HCT116 (cell line): ENCODE data around the gene MAN1A1. TPM values are rescaled to one million over a fixed set of nuclear protein-coding genes. Genes with fewer than 3 reads are reported as not detected.

Experiments
- ATAC-seq: fragments of 200-7000 bp; cut with Tn5 transposase; 2 replicates; pipeline ENCODE4 v1.9.1; 2020; ENCODE audit warnings: mild to moderate bottlenecking, moderate library complexity
- BruUV-seq: library from RNA; stranded (reverse); fragments of 400-500 nt; replicated peaks from 2 replicates; lab custom pipeline; 2021; lab: Mats Ljungman, UMichigan
- CTCF ChIA-PET: fragments of 300-600 bp; sonication (Branson Sonifier 250); formaldehyde crosslinking; loops from one replicate; lab custom pipeline; 2021; ENCODE audit warnings: antibody characterized with exemption; lab: Charles Lee
- POLR2A ChIA-PET: fragments of 300-600, 350-600 bp; sonication (Branson Sonifier 250); formaldehyde crosslinking; loops from one replicate; lab custom pipeline; 2021; ENCODE audit warnings: antibody characterized with exemption; lab: Charles Lee
- RAD21 ChIA-PET, 2 experiments: fragments of 300-600 bp; sonication (Branson Sonifier 250); formaldehyde crosslinking; loops; one replicate each; lab custom pipeline; 2023; ENCODE audit warnings: low total read pairs in 2 of 2; ENCODE audit not compliant: uncharacterized antibody in 2 of 2, unreplicated experiment in 2 of 2, low non-redundant PET in 1 of 2; lab: Charles Lee
- DNase-seq: peaks from one replicate; pipeline ENCODE4 v3.0.0-alpha.2; 2010; ENCODE audit warnings: low read depth, low spot score
- H2AFZ ChIP-seq: fragments of 200-600 bp; shearing (Covaris generic), sonication (generic); 2 replicates; pipeline ENCODE4 v1.6.1; 2017; ENCODE audit warnings: low read depth, mixed run types, mixed read lengths, antibody characterized with exemption, low read length; ENCODE audit not compliant: poor library complexity, severe bottlenecking
- H3K27ac ChIP-seq: 2 replicates; pipeline ENCODE4 v1.5.1; 2012; ENCODE audit warnings: low read depth, low read length
- H3K27me3 ChIP-seq: fragments of 200-600 bp; sonication (generic); 2 replicates; pipeline ENCODE4 v1.6.1; 2016; ENCODE audit warnings: mixed run types, low read length, mixed read lengths; ENCODE audit not compliant: insufficient read depth
- H3K36me3 ChIP-seq, 2 experiments: fragments of 200-500 bp in 1 of 2; fragments of 200-600 bp in 1 of 2; sonication (Bioruptor generic) in 1 of 2; sonication (generic) in 1 of 2; 2 replicates each; pipeline versions ENCODE4 v1.5.1 to v1.6.1; 2014 to 2016; ENCODE audit warnings: low read length in 2 of 2, inconsistent platforms in 1 of 2, mixed read lengths in 1 of 2, mixed run types in 1 of 2; ENCODE audit not compliant: insufficient read depth in 2 of 2, control insufficient read depth in 1 of 2
- H3K4me1 ChIP-seq, 2 experiments: fragments of 200-600 bp in 1 of 2; sonication (generic) in 1 of 2; 2 replicates each; pipeline versions ENCODE4 v1.5.1 to v1.6.1; 2012 to 2017; ENCODE audit warnings: low read length in 2 of 2, inconsistent platforms in 1 of 2, mild to moderate bottlenecking in 1 of 2, mixed read lengths in 1 of 2, mixed run types in 1 of 2, moderate library complexity in 1 of 2; ENCODE audit not compliant: insufficient read depth in 2 of 2, control insufficient read depth in 1 of 2
- H3K4me2 ChIP-seq: fragments of 200-600 bp; sonication (generic); 2 replicates; pipeline ENCODE4 v1.6.1; 2017; ENCODE audit warnings: mixed run types, low read length, mixed read lengths
- H3K4me3 ChIP-seq, 2 experiments: fragments of 200-600 bp in 1 of 2; sonication (generic) in 1 of 2; replicated peaks in 1 of 2; 2 replicates each; pipeline ENCODE4 v1.5.1; 2011 to 2016; ENCODE audit warnings: low read length in 2 of 2, control low read depth in 1 of 2, low read depth in 1 of 2, mild to moderate bottlenecking in 1 of 2, mixed read lengths in 1 of 2, mixed run types in 1 of 2
- H3K79me2 ChIP-seq: fragments of 200-600 bp; sonication (generic); 2 replicates; pipeline ENCODE4 v1.6.1; 2017; ENCODE audit warnings: mild to moderate bottlenecking, mixed run types, low read length, moderate library complexity, mixed read lengths; ENCODE audit not compliant: insufficient read depth
- H3K9ac ChIP-seq: fragments of 200-600 bp; sonication (generic); 2 replicates; pipeline ENCODE4 v1.6.1; 2016; ENCODE audit warnings: low read length, mixed read lengths
- H3K9me2 ChIP-seq: fragments of 200-600 bp; sonication (generic), shearing (Covaris generic); 2 replicates; pipeline ENCODE4 v1.6.1; 2017; ENCODE audit warnings: mixed run types, mild to moderate bottlenecking, moderate library complexity; ENCODE audit not compliant: insufficient read depth
- H3K9me3 ChIP-seq, 2 experiments: fragments of 200-500 bp in 1 of 2; fragments of 200-600 bp in 1 of 2; sonication (Bioruptor generic) in 1 of 2; sonication (generic) in 1 of 2; 2 replicates each; pipeline ENCODE4 v1.6.1; 2014 to 2017; ENCODE audit warnings: low read length in 2 of 2, mixed read lengths in 2 of 2, inconsistent platforms in 1 of 2, low read depth in 1 of 2, mild to moderate bottlenecking in 1 of 2, mixed run types in 1 of 2, moderate library complexity in 1 of 2; ENCODE audit not compliant: control insufficient read depth in 1 of 2, insufficient read depth in 1 of 2
- H4K20me1 ChIP-seq: fragments of 200-600 bp; sonication (generic), shearing (Covaris generic); 2 replicates; pipeline ENCODE4 v1.6.1; 2017; ENCODE audit warnings: mixed run types, mild to moderate bottlenecking, moderate library complexity; ENCODE audit not compliant: insufficient read depth
- CBX3 ChIP-seq: IDR thresholded peaks from 2 replicates; pipeline ENCODE4 v1.6.1; 2012; ENCODE audit warnings: low read depth
- CEBPB ChIP-seq: IDR thresholded peaks from 2 replicates; pipeline ENCODE4 v1.6.1; 2012; ENCODE audit warnings: low read depth
- EGR1 ChIP-seq: IDR thresholded peaks from 2 replicates; pipeline ENCODE4 v1.6.1; 2012; ENCODE audit warnings: low read depth
- ELF1 ChIP-seq: IDR thresholded peaks from 2 replicates; pipeline ENCODE4 v1.6.1; 2012; ENCODE audit warnings: low read depth, borderline replicate concordance
- EZH2 ChIP-seq: fragments of 200-600 bp; sonication (generic); IDR thresholded peaks from 2 replicates; pipeline ENCODE4 v1.6.1; 2017; ENCODE audit warnings: antibody characterized with exemption, mixed run types
- EZH2phosphoT487 ChIP-seq: fragments of 200-600 bp; IDR thresholded peaks from 2 replicates; pipeline ENCODE4 v1.6.1; 2018; ENCODE audit warnings: antibody characterized with exemption, borderline replicate concordance
- POLR2A ChIP-seq: IDR thresholded peaks from 2 replicates; pipeline ENCODE4 v1.7.0; 2011; ENCODE audit warnings: borderline replicate concordance; ENCODE audit not compliant: insufficient read depth, insufficient read length; ENCODE audit errors: extremely low read depth
- POLR2AphosphoS5 ChIP-seq: IDR thresholded peaks from 2 replicates; pipeline ENCODE4 v1.6.1; 2011; ENCODE audit warnings: mild to moderate bottlenecking, low read depth, low read length, moderate library complexity
- SP1 ChIP-seq: IDR thresholded peaks from 2 replicates; pipeline ENCODE4 v1.6.1; 2012; ENCODE audit warnings: low read depth
- SRF ChIP-seq: IDR thresholded peaks from 2 replicates; pipeline ENCODE4 v1.6.1; 2012; ENCODE audit warnings: low read depth
- TCF7L2 ChIP-seq: IDR thresholded peaks from 2 replicates; pipeline ENCODE4 v1.7.0; 2011; ENCODE audit warnings: borderline replicate concordance, inconsistent platforms; ENCODE audit not compliant: insufficient read depth, insufficient read length; ENCODE audit errors: extremely low read depth
- YY1 ChIP-seq: IDR thresholded peaks from 2 replicates; pipeline ENCODE4 v1.6.1; 2011; ENCODE audit warnings: low read length, low read depth, moderate library complexity, mild to moderate bottlenecking; ENCODE audit not compliant: insufficient replicate concordance; ENCODE audit errors: extremely low read depth
- ZFX ChIP-seq: fragments of 450-650 bp; IDR thresholded peaks from 2 replicates; pipeline ENCODE4 v1.6.1; 2017
- ZNF274 ChIP-seq: fragments of 200-500 bp; sonication (Bioruptor generic); IDR thresholded peaks from 2 replicates; pipeline ENCODE4 v1.6.1; 2014; ENCODE audit warnings: mild to moderate bottlenecking, low read depth, low read length, inconsistent platforms
- intact Hi-C: fragments of 100-400 bp; cut with micrococcal nuclease; formaldehyde crosslinking; loops from 2 replicates; pipeline ENCODE4 v1.10.0; 2022
- total RNA-seq: library from RNA; stranded (reverse); gene quantifications from one replicate; pipeline ENCODE4 v1.2.1, GENCODE V29; 2021; ENCODE audit not compliant: unreplicated experiment
- TF ChIP-seq, protein P1 (sequence below): IDR thresholded peaks from 2 replicates; pipeline ENCODE4 v1.6.1; 2012; ENCODE audit warnings: low read depth
- TF ChIP-seq, protein P2 (sequence below): IDR thresholded peaks from 2 replicates; pipeline ENCODE4 v1.6.1; 2011; ENCODE audit warnings: mild to moderate bottlenecking, low read length, moderate library complexity; ENCODE audit not compliant: insufficient replicate concordance; ENCODE audit errors: extremely low read depth
- TF ChIP-seq, protein P3 (sequence below), 3 experiments: fragments of 200-600 bp in 1 of 3; sonication (generic) in 1 of 3; IDR thresholded peaks in 2 of 3; conservative IDR thresholded peaks in 1 of 3; 2 replicates each; pipeline ENCODE4 v1.5.1; 2012 to 2017; ENCODE audit warnings: low read depth in 2 of 3, low read length in 2 of 3, antibody characterized with exemption in 1 of 3, borderline replicate concordance in 1 of 3, control low read depth in 1 of 3, mild to moderate bottlenecking in 1 of 3, mixed read lengths in 1 of 3, mixed run types in 1 of 3, moderate library complexity in 1 of 3; ENCODE audit not compliant: insufficient read depth in 1 of 3

Gene MAN1A1
- total RNA-seq, 1 experiment from 2014 or later, result 46.0 TPM

- Histone ChIP-seq H3K4me1 (peaks cover 42 to 66% of the 10 kb centered on the region in 2 experiments), H3K9ac (no peak overlapping the region), H3K27ac (no peak overlapping the region), H2AFZ (peak overlapping the region; percentile 13), H3K27me3 (no peaks in the 10 kb centered on the region), H3K36me3 (no peaks in the 10 kb centered on the region), H3K4me3 (no peak overlapping the region), H3K4me2 (no peak overlapping the region), H3K9me3 (no peaks in the 10 kb centered on the region), H3K79me2 (no peaks in the 10 kb centered on the region), H3K9me2 (no peaks in the 10 kb centered on the region), H4K20me1 (no peaks in the 10 kb centered on the region)
- RAD21 ChIA-PET, result no interaction called here
- ATAC-seq (no peak), DNase-seq (no peak)
- no TSS peak for BruUV-seq
- CTCF ChIA-PET, result no interaction called here
- TF ChIP-seq TCF7L2 (no peak), EZH2phosphoT487 (no peak), POLR2AphosphoS5 (no peak), SP1 (no peak), CBX3 (no peak), SRF (no peak), POLR2A (no peak), EZH2 (no peak), ELF1 (no peak), CEBPB (no peak), EGR1 (no peak), ZFX (no peak), ZNF274 (no peak), YY1 (no peak)
- TF ChIP-seq, protein P1, sequence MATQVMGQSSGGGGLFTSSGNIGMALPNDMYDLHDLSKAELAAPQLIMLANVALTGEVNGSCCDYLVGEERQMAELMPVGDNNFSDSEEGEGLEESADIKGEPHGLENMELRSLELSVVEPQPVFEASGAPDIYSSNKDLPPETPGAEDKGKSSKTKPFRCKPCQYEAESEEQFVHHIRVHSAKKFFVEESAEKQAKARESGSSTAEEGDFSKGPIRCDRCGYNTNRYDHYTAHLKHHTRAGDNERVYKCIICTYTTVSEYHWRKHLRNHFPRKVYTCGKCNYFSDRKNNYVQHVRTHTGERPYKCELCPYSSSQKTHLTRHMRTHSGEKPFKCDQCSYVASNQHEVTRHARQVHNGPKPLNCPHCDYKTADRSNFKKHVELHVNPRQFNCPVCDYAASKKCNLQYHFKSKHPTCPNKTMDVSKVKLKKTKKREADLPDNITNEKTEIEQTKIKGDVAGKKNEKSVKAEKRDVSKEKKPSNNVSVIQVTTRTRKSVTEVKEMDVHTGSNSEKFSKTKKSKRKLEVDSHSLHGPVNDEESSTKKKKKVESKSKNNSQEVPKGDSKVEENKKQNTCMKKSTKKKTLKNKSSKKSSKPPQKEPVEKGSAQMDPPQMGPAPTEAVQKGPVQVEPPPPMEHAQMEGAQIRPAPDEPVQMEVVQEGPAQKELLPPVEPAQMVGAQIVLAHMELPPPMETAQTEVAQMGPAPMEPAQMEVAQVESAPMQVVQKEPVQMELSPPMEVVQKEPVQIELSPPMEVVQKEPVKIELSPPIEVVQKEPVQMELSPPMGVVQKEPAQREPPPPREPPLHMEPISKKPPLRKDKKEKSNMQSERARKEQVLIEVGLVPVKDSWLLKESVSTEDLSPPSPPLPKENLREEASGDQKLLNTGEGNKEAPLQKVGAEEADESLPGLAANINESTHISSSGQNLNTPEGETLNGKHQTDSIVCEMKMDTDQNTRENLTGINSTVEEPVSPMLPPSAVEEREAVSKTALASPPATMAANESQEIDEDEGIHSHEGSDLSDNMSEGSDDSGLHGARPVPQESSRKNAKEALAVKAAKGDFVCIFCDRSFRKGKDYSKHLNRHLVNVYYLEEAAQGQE, result no peak
- TF ChIP-seq, protein P2, sequence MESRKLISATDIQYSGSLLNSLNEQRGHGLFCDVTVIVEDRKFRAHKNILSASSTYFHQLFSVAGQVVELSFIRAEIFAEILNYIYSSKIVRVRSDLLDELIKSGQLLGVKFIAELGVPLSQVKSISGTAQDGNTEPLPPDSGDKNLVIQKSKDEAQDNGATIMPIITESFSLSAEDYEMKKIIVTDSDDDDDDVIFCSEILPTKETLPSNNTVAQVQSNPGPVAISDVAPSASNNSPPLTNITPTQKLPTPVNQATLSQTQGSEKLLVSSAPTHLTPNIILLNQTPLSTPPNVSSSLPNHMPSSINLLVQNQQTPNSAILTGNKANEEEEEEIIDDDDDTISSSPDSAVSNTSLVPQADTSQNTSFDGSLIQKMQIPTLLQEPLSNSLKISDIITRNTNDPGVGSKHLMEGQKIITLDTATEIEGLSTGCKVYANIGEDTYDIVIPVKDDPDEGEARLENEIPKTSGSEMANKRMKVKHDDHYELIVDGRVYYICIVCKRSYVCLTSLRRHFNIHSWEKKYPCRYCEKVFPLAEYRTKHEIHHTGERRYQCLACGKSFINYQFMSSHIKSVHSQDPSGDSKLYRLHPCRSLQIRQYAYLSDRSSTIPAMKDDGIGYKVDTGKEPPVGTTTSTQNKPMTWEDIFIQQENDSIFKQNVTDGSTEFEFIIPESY, result no peak
- TF ChIP-seq, protein P3, sequence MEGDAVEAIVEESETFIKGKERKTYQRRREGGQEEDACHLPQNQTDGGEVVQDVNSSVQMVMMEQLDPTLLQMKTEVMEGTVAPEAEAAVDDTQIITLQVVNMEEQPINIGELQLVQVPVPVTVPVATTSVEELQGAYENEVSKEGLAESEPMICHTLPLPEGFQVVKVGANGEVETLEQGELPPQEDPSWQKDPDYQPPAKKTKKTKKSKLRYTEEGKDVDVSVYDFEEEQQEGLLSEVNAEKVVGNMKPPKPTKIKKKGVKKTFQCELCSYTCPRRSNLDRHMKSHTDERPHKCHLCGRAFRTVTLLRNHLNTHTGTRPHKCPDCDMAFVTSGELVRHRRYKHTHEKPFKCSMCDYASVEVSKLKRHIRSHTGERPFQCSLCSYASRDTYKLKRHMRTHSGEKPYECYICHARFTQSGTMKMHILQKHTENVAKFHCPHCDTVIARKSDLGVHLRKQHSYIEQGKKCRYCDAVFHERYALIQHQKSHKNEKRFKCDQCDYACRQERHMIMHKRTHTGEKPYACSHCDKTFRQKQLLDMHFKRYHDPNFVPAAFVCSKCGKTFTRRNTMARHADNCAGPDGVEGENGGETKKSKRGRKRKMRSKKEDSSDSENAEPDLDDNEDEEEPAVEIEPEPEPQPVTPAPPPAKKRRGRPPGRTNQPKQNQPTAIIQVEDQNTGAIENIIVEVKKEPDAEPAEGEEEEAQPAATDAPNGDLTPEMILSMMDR (IDR thresholded peaks at IDR 0.05 in 2 of 3, conservative IDR thresholded peaks at IDR 0.05 in 1 of 3; ENCODE audit: borderline replicate concordance in 1 of 3, insufficient read depth in 1 of 3, low read depth in 2 of 3, low read length in 2 of 3), result no peak
- POLR2A ChIA-PET, result no interaction called here
- intact Hi-C loops, result no loop called here
Observed at GRCh38 chr6:119127627-119128026, 221.9 kb downstream of the MAN1A1 start.
